NCI-H1105 treated with DMSO at 0.1 percent for 48 hours (cell line): ENCODE results near the gene OR6C75.
"Not testable (repeated sequence)": the region's sequence is repeated elsewhere in the genome, so short reads cannot be mapped to it uniquely, and the experiment has no call there.

ENCODE experiments used
- DNase-seq: peaks from one replicate; lab custom pipeline; 2025; lab: John Stamatoyannopoulos, UW

OR6C75 gene

GRCh38 chr12:55362675-55363074 lies at the start of gene OR6C75:
OR6C75 (plus strand) TSS chr12:55362975; CDS start chr12:55365111, 2,136 bp downstream.
- DNase-seq = no peak

GRCh38 chr12:55314043-55314442 lies 48.7 kb upstream of the OR6C75 start, which contains the start of gene OR6C1:
OR6C1 (plus strand) TSS chr12:55314343; CDS start chr12:55320600, 6,257 bp downstream.
- DNase-seq = no peak

DNA sequence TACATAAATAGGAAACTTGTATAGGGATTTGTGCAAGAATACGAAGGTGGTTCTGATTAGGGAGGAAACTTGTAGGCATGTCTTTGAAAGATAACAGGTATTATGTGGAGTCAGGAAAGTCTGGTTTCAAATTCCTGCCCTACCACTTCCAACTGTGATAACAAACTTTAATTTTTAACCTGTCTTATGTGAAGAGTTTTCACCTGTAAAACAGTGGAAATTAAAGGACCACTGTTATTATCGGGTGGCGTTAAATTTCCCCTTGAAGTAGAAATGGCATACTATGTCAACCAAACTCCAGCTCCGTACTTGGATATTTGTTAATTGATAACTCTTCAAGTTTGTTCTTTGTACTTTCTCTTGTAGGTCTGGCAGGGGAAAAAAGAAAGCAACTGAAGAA lies 42.6 kb upstream of the OR6C75 start:
- DNase-seq = no peak

DNA sequence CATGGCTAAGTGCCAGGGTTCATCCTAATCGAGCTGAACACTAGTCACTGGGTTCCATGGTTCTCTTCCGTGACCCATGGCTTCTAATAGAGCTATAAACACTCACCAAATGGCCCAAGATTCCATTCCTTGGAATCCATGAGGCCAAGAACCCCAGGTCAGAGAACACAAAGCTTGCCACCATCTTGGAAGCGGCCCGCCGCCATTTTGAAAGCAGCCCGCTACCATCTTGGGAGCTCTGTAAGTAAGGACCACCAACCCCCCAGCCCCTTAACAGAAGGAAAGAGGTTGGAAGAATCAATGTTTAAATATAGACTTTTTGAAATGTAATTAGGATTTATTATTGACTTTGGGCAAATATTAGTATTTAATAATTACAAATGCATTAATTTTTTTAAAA lies 37.0 kb upstream of the OR6C75 start:
- DNase-seq = not testable (repeated sequence)

GRCh38 chr12:55330446-55330845 lies 32.3 kb upstream of the OR6C75 start, which contains the start of gene OR6C3:
OR6C3 (plus strand) TSS chr12:55330746; CDS start chr12:55331701, 955 bp downstream.
- no peak for DNase-seq

- no peak for DNase-seq
Measured at GRCh38 chr12:55336002-55336401, 26.8 kb upstream of the OR6C75 start.

DNA sequence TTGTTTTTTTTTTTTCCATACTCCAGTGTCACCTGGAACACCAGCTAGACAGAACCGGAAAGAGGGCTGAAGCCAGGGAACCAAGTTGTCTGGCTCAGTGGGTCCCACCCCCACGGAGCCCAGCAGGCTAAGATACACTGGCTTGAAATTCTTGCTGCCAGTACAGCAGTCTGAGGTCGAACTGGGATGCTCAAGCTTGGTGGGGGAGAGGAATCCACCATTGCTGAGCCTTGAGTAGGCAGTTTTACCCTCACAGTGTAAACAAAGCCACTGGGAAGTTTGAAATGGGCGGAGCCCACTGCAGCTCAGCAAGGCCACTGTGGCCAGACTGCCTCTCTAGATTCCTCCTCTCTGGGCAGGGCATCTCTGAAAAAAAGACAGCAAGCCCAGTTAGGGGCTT lies 7.4 kb upstream of the OR6C75 start:
- DNase-seq = not testable (repeated sequence)

DNA sequence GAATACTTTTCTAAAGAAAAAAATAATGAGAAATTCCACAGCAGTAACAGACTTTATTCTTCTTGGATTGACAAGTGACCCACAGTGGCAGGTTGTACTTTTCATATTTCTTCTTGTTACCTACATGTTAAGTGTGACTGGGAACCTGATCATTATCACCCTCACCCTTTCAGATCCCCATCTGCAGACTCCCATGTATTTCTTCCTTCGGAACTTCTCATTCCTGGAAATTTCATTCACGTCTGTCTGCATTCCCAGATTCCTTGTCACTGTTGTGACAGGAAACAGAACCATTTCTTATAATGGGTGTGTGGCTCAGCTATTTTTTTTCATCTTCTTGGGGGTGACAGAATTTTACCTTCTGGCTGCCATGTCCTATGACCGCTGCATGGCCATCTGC lies 2.3 kb downstream of the OR6C75 start:
- DNase-seq = no peak

- no peak for DNase-seq
Measured at GRCh38 chr12:55372521-55372920, 9.7 kb downstream of the OR6C75 start.

GRCh38 chr12:55385891-55386290 lies 23.1 kb downstream of the OR6C75 start:
- DNase-seq = no peak

DNA sequence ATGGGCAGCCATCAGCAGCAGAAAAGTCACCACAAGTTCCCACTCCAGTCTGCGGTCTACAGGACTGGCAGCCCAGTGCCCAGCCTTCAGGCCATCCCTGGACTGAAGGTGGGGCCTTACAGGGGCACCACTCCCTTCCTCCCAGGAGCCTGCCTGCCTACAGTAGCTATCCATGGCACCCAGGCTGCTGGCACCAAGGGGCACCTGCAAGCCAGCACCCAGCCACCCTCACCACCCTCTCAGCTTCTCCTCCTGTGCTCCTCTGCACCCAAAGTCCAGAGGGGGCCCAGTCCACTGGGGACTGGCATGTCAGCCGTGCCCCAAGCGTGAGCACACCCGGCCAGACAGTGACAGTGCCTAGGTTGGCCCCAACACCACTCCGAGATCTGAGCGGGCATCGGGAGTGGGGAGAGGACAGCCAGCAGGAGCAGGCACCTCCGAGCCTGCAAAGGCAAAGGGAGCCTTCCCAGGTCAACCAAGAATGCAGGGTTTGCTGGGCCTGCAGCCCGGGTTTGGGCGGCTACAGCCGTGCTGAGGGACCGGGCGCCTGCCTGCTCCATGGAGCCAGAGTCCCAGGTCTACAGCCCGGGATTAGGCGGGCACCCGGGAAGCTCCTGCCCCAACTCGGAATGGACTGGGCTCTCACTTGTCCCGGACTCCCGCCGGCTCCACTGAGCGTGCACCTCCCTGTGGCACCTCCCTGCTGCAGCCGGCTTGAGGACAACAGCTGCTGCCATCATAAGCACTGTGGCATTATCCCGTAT lies 29.4 kb downstream of the OR6C75 start:
- no peak for DNase-seq

DNA sequence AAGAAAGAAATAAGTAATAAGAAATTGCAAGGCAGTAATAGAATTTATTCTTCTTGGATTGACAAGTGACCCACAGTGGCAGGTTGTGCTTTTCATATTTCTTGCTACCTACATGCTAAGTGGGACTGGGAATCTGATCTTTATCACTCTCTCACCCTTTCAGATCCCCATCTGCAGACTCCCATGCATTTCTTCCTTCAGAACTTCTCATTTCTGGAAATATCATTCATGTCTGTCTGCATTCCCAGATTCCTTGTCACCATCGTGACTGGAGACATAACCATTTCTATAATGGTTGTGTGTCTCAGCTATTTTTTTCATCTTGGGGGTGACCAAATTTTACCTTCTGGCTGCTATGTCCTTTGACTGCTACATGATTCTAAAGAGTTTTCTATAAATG lies 33.6 kb downstream of the OR6C75 start:
- no peak for DNase-seq

GRCh38 chr12:55400229-55400628 lies 37.5 kb downstream of the OR6C75 start, which contains the start of gene OR6C65:
OR6C65 (plus strand) TSS chr12:55400529; CDS start chr12:55400529, 0 bp downstream.
- DNase-seq = no peak

DNA sequence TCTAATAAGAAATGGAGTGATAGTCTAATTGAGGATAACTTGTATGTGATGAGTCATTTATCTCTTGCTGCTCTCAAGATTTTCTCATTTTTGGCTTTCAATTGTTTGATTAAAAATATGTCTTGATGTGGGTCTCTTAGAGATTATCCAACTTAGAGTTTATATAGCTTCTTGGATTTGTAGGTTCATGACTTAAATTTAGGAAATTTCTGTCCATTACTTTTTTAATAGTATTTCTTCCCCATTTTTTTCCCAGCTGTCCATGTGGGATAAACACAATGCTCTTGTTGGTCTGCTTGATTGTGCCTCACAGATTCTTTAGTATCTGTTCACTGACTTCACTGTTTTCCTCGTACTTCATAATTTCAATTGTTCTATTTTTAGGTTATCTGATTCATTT lies 45.1 kb downstream of the OR6C75 start:
- no peak for DNase-seq

GRCh38 chr12:55409133-55409532 lies 46.4 kb downstream of the OR6C75 start:
- DNase-seq = not testable (repeated sequence)

- DNase-seq = not testable (repeated sequence)
Measured at GRCh38 chr12:55412138-55412537, 49.4 kb downstream of the OR6C75 start.

DNA sequence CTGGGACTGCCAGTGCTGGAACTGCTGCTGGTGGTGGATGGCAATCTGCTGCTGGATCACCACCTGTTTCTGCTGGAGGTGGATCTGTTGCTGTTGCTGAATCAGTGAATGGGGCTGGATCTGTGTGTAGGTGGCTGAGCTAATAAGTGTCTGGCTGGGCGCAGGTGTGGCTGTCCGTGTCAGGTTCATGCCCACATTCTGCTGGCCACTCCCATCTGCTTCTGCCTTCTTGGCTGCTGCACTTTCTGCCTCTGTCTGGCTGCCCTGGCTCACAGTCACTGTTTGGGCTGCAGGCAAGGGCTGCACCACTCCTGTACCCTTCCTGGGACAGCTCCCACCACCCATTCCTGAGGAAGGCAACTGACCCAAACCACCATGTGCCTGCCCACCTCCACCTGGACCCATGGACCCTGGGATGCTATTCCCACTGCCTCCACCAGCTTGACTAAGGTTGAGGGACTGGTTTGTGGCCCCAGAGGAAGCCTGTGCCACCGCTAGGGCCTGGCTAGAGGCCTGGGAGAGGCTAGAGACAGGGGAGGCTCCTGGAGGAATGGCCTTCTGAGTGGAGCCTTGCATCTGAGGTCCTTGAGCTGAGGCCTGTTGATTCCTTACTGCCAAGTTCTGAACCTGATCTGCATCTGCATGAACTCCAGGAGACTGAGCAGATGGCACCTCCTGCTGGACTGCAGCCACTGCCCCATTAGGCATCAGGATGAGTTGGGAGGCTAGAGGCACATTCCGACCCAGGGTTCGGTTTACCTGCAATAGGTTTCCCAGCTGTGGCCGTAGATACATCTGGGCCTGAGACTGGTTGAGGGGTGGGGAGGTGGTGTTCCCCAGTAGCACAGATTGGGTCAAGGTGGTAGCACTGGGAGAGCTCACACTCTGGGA lies 51.0 kb downstream of the OR6C75 start:
- DNase-seq = not testable (repeated sequence)

DNA sequence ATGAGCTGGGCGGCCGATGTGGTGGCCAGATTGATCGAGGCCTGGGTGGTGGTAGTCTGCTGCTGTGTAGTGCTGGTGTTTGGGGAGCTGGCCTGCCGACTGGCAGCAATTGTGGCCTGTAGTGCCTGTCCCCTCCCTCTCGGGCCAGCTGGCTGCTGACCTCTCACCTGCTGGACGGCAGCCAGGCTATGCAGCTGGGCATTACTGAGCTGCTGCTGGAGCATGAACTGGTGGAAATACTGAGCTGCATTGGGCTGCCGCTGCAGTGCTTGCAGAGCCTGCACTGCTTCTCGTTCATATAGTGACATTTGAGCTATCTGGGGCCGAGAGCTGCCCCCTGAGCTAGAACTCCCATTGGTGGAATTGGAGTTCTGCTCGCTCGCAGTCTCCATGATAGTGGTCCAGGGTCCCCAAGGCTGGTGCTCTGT lies 51.6 kb downstream of the OR6C75 start:
- DNase-seq = not testable (repeated sequence)

- not testable (repeated sequence) for DNase-seq
Measured at GRCh38 chr12:55414889-55415288, 52.1 kb downstream of the OR6C75 start.

DNA sequence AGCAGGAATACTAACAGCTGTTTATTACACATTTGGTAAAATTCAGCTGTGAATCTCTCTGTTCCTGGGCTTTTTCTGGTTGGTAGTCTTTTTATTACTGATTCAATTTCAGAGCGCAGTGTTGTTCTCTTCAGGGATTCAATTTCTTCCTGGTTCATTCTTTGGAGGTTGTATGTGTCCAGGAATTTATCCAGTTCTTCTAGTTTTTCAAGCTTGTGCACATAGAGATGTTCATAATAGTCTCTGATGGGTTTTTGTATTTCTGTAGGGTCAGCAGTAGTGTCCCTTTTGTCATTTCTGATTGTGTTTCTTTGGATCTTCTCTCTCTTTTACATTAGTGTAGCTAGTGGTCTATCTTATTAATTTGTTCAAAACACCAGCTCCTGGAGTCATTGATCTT lies 54.2 kb downstream of the OR6C75 start:
- no peak for DNase-seq
